B cell (primary cell): ENCODE results near the gene TRMT2A. TPM values are rescaled to one million over a fixed set of nuclear protein-coding genes. Genes with fewer than 3 reads are reported as not detected.

ENCODE experiments used
- ATAC-seq: fragments of 200-7000 bp; cut with Tn5 transposase; one replicate; pipeline ENCODE4 v1.10.0; 2021; ENCODE audit warnings: low read depth, mild to moderate bottlenecking, moderate number of reproducible peaks, moderate library complexity
- CTCF ChIA-PET: fragments of 350-600 bp; sonication (Branson Sonifier 250); formaldehyde crosslinking; loops from one replicate; lab custom pipeline; 2021; ENCODE audit warnings: antibody characterized with exemption, inconsistent platforms; lab: Charles Lee
- POLR2A ChIA-PET: fragments of 350-600 bp; sonication (Branson Sonifier 250); formaldehyde crosslinking; loops from one replicate; lab custom pipeline; 2021; ENCODE audit warnings: antibody characterized with exemption; lab: Charles Lee
- DNase-seq: peaks from one replicate; pipeline ENCODE4 v3.0.0; 2013
- H2AFZ ChIP-seq: 2 replicates; pipeline ENCODE4 v1.6.1; 2012; ENCODE audit warnings: mild to moderate bottlenecking, low read depth, low read length; ENCODE audit not compliant: insufficient read depth, poor library complexity, severe bottlenecking
- H3K27ac ChIP-seq, 2 donors: 1 replicate in 1 of 2; 2 replicates in 1 of 2; pipeline ENCODE4 v1.5.1; 2012 to 2013; ENCODE audit warnings: low read length in 2 of 2, mild to moderate bottlenecking in 2 of 2, moderate library complexity in 1 of 2
- H3K27me3 ChIP-seq, 4 experiments: fragments of 200-600 bp in 1 of 4; sonication (generic) in 1 of 4; replicated peaks in 1 of 4; 1 replicate in 2 of 4; 2 replicates in 2 of 4; pipeline versions ENCODE4 v1.6.1 to v1.7.0; 2013 to 2016; ENCODE audit warnings: low read length in 3 of 4, mild to moderate bottlenecking in 2 of 4, mixed read lengths in 1 of 4, moderate library complexity in 1 of 4; ENCODE audit not compliant: insufficient read depth in 4 of 4, control insufficient read depth in 3 of 4; ENCODE audit errors: control extremely low read depth in 1 of 4
- H3K36me3 ChIP-seq, 2 experiments: replicated peaks in 1 of 2; 1 replicate in 1 of 2; 2 replicates in 1 of 2; pipeline versions ENCODE4 v1.6.1 to v1.7.1; 2013; ENCODE audit warnings: low read length in 1 of 2; ENCODE audit not compliant: insufficient read depth in 2 of 2, control insufficient read depth in 1 of 2; ENCODE audit errors: control extremely low read depth in 1 of 2, extremely low read depth in 1 of 2
- H3K4me1 ChIP-seq, 2 donors: fragments of 200-600 bp in 1 of 2; sonication (generic) in 1 of 2; 1 replicate in 1 of 2; 2 replicates in 1 of 2; pipeline versions ENCODE4 v1.5.1 to v1.6.1; 2013 to 2017; ENCODE audit warnings: low read length in 2 of 2; ENCODE audit not compliant: control insufficient read depth in 2 of 2, insufficient read depth in 2 of 2
- H3K4me2 ChIP-seq: replicated peaks from 2 replicates; pipeline ENCODE3; 2012; ENCODE audit warnings: mild to moderate bottlenecking, low read depth, low read length; ENCODE audit not compliant: poor library complexity, severe bottlenecking
- H3K4me3 ChIP-seq, 5 experiments: fragments of 200-600 bp in 1 of 5; sonication (generic) in 1 of 5; 1 replicate in 3 of 5; 2 replicates in 2 of 5; pipeline versions ENCODE4 v1.5.1 to v1.7.0; 2011 to 2016; ENCODE audit warnings: low read length in 4 of 5, mild to moderate bottlenecking in 4 of 5, low read depth in 2 of 5, control low read depth in 1 of 5, moderate library complexity in 1 of 5; ENCODE audit not compliant: insufficient read depth in 1 of 5; ENCODE audit errors: control extremely low read depth in 1 of 5, extremely low read depth in 1 of 5
- H3K79me2 ChIP-seq: fragments of 200-600 bp; sonication (generic); one replicate; pipeline ENCODE4 v1.6.0; 2016; ENCODE audit warnings: low read length; ENCODE audit not compliant: control insufficient read depth, insufficient read depth
- H3K9ac ChIP-seq: fragments of 200-600 bp; sonication (generic); 2 replicates; pipeline ENCODE4 v1.6.1; 2017; ENCODE audit warnings: mild to moderate bottlenecking, low read length, moderate library complexity
- H3K9me3 ChIP-seq, 3 donors: one replicate each; pipeline versions ENCODE4 v1.6.1 to v1.7.1; 2013; ENCODE audit warnings: low read length in 2 of 3; ENCODE audit not compliant: control insufficient read depth in 2 of 3, insufficient read depth in 1 of 3; ENCODE audit errors: control extremely low read depth in 1 of 3
- H4K20me1 ChIP-seq: 2 replicates; pipeline ENCODE4 v1.6.0; 2012; ENCODE audit warnings: mild to moderate bottlenecking, low read length; ENCODE audit not compliant: insufficient read depth, control insufficient read depth, poor library complexity, severe bottlenecking
- H3K27ac Mint-ChIP-seq: one replicate; pipeline ENCODE4 v1.8.0; 2021; ENCODE audit warnings: mixed read lengths
- H3K27me3 Mint-ChIP-seq: one replicate; pipeline ENCODE4 v1.8.0; 2021; ENCODE audit warnings: mixed read lengths
- H3K4me1 Mint-ChIP-seq: one replicate; pipeline ENCODE4 v1.8.0; 2021; ENCODE audit warnings: mixed read lengths
- H3K4me3 Mint-ChIP-seq: one replicate; pipeline ENCODE4 v1.8.0; 2021; ENCODE audit warnings: mixed read lengths
- H3K9me3 Mint-ChIP-seq: one replicate; pipeline ENCODE4 v1.8.0; 2022; ENCODE audit warnings: mixed read lengths; ENCODE audit not compliant: insufficient read depth
- CTCF ChIP-seq: fragments of 200-600 bp; IDR thresholded peaks from one replicate; pipeline ENCODE4 v1.8.0; 2022; ENCODE audit warnings: antibody characterized with exemption, mild to moderate bottlenecking
- EZH2 ChIP-seq: IDR thresholded peaks from 2 replicates; pipeline ENCODE4 v1.6.1; 2012; ENCODE audit warnings: borderline replicate concordance, low read depth, mild to moderate bottlenecking, moderate library complexity, low read length; ENCODE audit not compliant: insufficient read depth, poor library complexity, severe bottlenecking
- WGBS: methylation state at CpG from one replicate; pipeline ENCODE4 v1.1.5; 2013; ENCODE audit warnings: missing lambda C conversion rate; ENCODE audit not compliant: insufficient coverage; 5-methylcytosine and 5-hydroxymethylcytosine counted together
- intact Hi-C: fragments of 100-400 bp; cut with micrococcal nuclease; formaldehyde crosslinking; loops from one replicate; pipeline ENCODE4 v1.10.0; 2022
- polyA plus RNA-seq: library from polyadenylated mRNA; depleted of rRNA; stranded (reverse); fragments of >200 nt; gene quantifications from 2 replicates; pipeline ENCODE4 v1.2.3, GENCODE V29; 2012
- total RNA-seq, 2 donors: library from RNA; stranded (reverse); fragments of 120-200 nt in 1 of 2; gene quantifications; 1 replicate in 1 of 2; 2 replicates in 1 of 2; pipeline versions ENCODE4 v1.2.3 to v1.2.4, GENCODE V29; 2013 to 2022

Gene TRMT2A
- total and polyA plus RNA-seq, 2 donors (not counting 1 experiment from before 2014, with no cell fraction given): 95.7 to 144 TPM

- no peak for DNase-seq
Measured at GRCh38 chr22:20145832-20146223, 28.8 kb upstream of the TRMT2A start.

More at GRCh38 chr22:20145832-20146223, 28.8 kb upstream of the TRMT2A start:
- no peak for ATAC-seq
- POLR2A ChIA-PET: no interaction called here
- Histone ChIP-seq H3K4me2 (no peak overlapping the region), H3K79me2 (no peaks in the 10 kb centered on the region), H3K9me3 (no peaks in the 10 kb centered on the region), H3K9ac (no peak overlapping the region), H3K4me3 (no peak overlapping the region), H3K4me1 (peaks cover 0 to 3% of the 10 kb centered on the region in 2 donors), H3K36me3 (no peaks in the 10 kb centered on the region), H2AFZ (no peak overlapping the region), H3K27me3 (no peaks in the 10 kb centered on the region), H3K27ac (no peak overlapping the region), H4K20me1 (no peaks in the 10 kb centered on the region)
- CTCF ChIA-PET: interaction anchor here (2.3 kb wide), 1 partner anchor 11 kb away, joined by 6 read pairs; no protein-coding TSS in a partner anchor
- TF ChIP-seq CTCF (no peak), EZH2 (no peak)
- Mint-ChIP-seq H3K4me3 (no peak overlapping the region), H3K27ac (no peak overlapping the region), H3K9me3 (no peaks in the 10 kb centered on the region), H3K27me3 (no peaks in the 10 kb centered on the region), H3K4me1 (peaks cover 4% of the 10 kb centered on the region)
- intact Hi-C loops: no loop called here
- 96% methylated on average over 20 of the region's 21 CpGs for WGBS
